OCI-LY7 (cell line): ENCODE results near the gene DTNB. TPM values are rescaled to one million over a fixed set of nuclear protein-coding genes. Genes with fewer than 3 reads are reported as not detected.

Experiments
- BruUV-seq: library from RNA; stranded (reverse); fragments of 400-500 nt; replicated peaks from 2 replicates; lab custom pipeline; 2021; lab: Mats Ljungman, UMichigan
- CTCF ChIA-PET: fragments of 300-600 bp; sonication (Branson Sonifier 250); formaldehyde crosslinking; loops from one replicate; lab custom pipeline; 2022; ENCODE audit warnings: antibody characterized with exemption; ENCODE audit not compliant: unreplicated experiment; lab: Charles Lee
- POLR2A ChIA-PET: fragments of 300-600 bp; sonication (Branson Sonifier 250); formaldehyde crosslinking; loops from one replicate; lab custom pipeline; 2022; ENCODE audit warnings: antibody characterized with exemption; lab: Charles Lee
- DNase-seq: peaks from one replicate; pipeline ENCODE4 v3.0.0-alpha.2; 2015; ENCODE audit warnings: low spot score
- H2AFZ ChIP-seq: fragments of 200-600 bp; sonication (generic), shearing (Covaris generic); 2 replicates; pipeline ENCODE4 v1.6.1; 2014; ENCODE audit warnings: mild to moderate bottlenecking, antibody characterized with exemption, low read length, moderate library complexity
- H3K27ac ChIP-seq: fragments of 200-600 bp; sonication (generic); 2 replicates; pipeline ENCODE4 v1.5.1; 2014; ENCODE audit warnings: mixed run types, low read depth, mild to moderate bottlenecking, moderate library complexity, low read length, inconsistent platforms; ENCODE audit not compliant: poor library complexity, severe bottlenecking
- H3K36me3 ChIP-seq: fragments of 200-600 bp; sonication (generic); 2 replicates; pipeline ENCODE4 v1.6.1; 2014; ENCODE audit warnings: mild to moderate bottlenecking, antibody characterized with exemption, low read length, moderate library complexity, mixed read lengths; ENCODE audit not compliant: insufficient read depth
- H3K4me1 ChIP-seq: fragments of 200-600 bp; sonication (generic); 2 replicates; pipeline ENCODE4 v1.5.1; 2014; ENCODE audit warnings: mild to moderate bottlenecking, low read length; ENCODE audit not compliant: insufficient read depth, poor library complexity, severe bottlenecking
- H3K4me2 ChIP-seq: fragments of 200-600 bp; sonication (generic); 2 replicates; pipeline ENCODE4 v1.6.1; 2014; ENCODE audit warnings: mild to moderate bottlenecking, low read length
- H3K4me3 ChIP-seq: fragments of 200-600 bp; sonication (generic); 2 replicates; pipeline ENCODE4 v1.5.1; 2014; ENCODE audit warnings: mild to moderate bottlenecking, low read depth, low read length; ENCODE audit not compliant: poor library complexity, severe bottlenecking
- H3K79me2 ChIP-seq: fragments of 200-600 bp; sonication (generic); 2 replicates; pipeline ENCODE4 v1.6.1; 2016; ENCODE audit warnings: low read depth, mild to moderate bottlenecking, low read length, moderate library complexity, mixed read lengths; ENCODE audit not compliant: insufficient read depth
- H3K9me2 ChIP-seq: fragments of 200-600 bp; sonication (generic); 2 replicates; pipeline ENCODE4 v1.6.1; 2016; ENCODE audit warnings: mild to moderate bottlenecking, low read length, mixed read lengths; ENCODE audit not compliant: insufficient read depth
- H3K9me3 ChIP-seq: fragments of 200-600 bp; sonication (generic); 2 replicates; pipeline ENCODE4 v1.6.1; 2014; ENCODE audit warnings: mild to moderate bottlenecking, mixed run types, low read length, mixed read lengths
- H4K20me1 ChIP-seq: fragments of 200-600 bp; sonication (generic); 2 replicates; pipeline ENCODE4 v1.6.1; 2014; ENCODE audit warnings: mild to moderate bottlenecking, antibody characterized with exemption, low read length, moderate library complexity, mixed read lengths; ENCODE audit not compliant: insufficient read depth
- EZH2phosphoT487 ChIP-seq: fragments of 200-600 bp; sonication (generic); IDR thresholded peaks from 2 replicates; pipeline ENCODE4 v1.6.1; 2018; ENCODE audit warnings: low read depth, borderline replicate concordance, mild to moderate bottlenecking, mixed run types, antibody characterized with exemption, low read length, moderate library complexity, mixed read lengths
- intact Hi-C: fragments of 100-400 bp; cut with micrococcal nuclease; formaldehyde crosslinking; loops from one replicate; pipeline ENCODE4 v1.10.0; 2022; ENCODE audit not compliant: unreplicated experiment
- total RNA-seq, 2 experiments: library from RNA; depleted of rRNA in 1 of 2; stranded (reverse); fragments of >200 nt in 1 of 2; shearing (Covaris generic) in 1 of 2; gene quantifications; 2 replicates each; pipeline ENCODE4 v1.2.3, GENCODE V29; 2014 to 2022
- TF ChIP-seq, protein P1 (sequence below): fragments of 200-600 bp; sonication (generic); conservative IDR thresholded peaks from 2 replicates; pipeline ENCODE4 v1.5.1; 2014; ENCODE audit warnings: mild to moderate bottlenecking, antibody characterized with exemption, low read length, moderate library complexity, mixed read lengths

DTNB gene
- total RNA-seq, 2 experiments from 2014 or later = 16.1 to 28.3 TPM

DNA sequence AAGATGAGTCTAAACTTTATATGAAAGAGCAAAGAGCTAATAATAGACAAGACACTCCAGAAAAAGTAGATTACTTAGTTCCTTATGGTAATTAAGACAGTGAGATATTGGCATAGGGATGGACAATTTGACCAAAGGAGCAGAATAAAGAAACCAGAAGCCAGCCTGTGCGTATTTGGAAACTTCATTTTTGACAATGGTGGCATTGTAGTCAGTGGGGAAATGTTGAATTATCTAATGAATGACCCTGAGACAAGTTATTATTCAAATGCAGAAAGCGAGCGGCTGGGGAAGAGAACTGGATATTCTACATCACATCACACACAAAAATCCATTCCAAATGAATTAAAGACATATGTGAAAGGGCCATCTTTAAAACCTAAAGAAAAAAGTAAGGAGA lies 144.3 kb downstream of the DTNB start:
- intact Hi-C loops = no loop called here
- Histone ChIP-seq H4K20me1 (no peaks in the 10 kb centered on the region), H3K4me1 (no peaks in the 10 kb centered on the region), H3K4me3 (no peak overlapping the region), H3K9me3 (no peaks in the 10 kb centered on the region), H3K27ac (no peak overlapping the region), H2AFZ (no peak overlapping the region), H3K79me2 (no peaks in the 10 kb centered on the region), H3K4me2 (no peak overlapping the region), H3K36me3 (no peaks in the 10 kb centered on the region), H3K9me2 (no peaks in the 10 kb centered on the region)
- no peak for DNase-seq
- ChIA-PET POLR2A (interaction anchor here (0.7 kb wide), 1 partner anchor 166 kb away, joined by 3 read pairs; no protein-coding TSS in a partner anchor), CTCF (no interaction called here)
- no TSS peak for BruUV-seq
- no peak for TF ChIP-seq EZH2phosphoT487
- TF ChIP-seq, protein P1, sequence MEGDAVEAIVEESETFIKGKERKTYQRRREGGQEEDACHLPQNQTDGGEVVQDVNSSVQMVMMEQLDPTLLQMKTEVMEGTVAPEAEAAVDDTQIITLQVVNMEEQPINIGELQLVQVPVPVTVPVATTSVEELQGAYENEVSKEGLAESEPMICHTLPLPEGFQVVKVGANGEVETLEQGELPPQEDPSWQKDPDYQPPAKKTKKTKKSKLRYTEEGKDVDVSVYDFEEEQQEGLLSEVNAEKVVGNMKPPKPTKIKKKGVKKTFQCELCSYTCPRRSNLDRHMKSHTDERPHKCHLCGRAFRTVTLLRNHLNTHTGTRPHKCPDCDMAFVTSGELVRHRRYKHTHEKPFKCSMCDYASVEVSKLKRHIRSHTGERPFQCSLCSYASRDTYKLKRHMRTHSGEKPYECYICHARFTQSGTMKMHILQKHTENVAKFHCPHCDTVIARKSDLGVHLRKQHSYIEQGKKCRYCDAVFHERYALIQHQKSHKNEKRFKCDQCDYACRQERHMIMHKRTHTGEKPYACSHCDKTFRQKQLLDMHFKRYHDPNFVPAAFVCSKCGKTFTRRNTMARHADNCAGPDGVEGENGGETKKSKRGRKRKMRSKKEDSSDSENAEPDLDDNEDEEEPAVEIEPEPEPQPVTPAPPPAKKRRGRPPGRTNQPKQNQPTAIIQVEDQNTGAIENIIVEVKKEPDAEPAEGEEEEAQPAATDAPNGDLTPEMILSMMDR = no peak

DNA sequence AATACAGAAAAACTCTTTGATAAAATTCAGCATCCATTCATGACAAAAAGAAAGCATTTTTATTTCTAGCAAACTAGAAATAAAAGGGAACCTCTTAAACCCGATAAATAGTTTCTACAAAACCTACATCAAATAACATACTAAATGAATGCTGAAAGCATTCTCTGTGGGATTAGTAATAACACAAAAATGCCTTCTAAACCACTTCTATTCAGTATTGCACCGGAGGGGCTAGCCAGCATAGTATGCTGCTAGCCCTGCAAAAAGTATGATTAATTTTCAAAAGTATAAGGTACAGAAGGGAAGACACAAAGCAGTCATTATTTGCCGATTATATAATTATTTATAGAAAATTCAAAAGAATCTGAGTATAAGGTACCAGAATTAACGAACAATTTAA lies 145.2 kb downstream of the DTNB start:
- TF ChIP-seq EZH2phosphoT487 = no peak
- TF ChIP-seq, protein P1 = no peak
- H3K79me2 ChIP-seq = no peaks in the 10 kb centered on the region
- H3K9me2 ChIP-seq = no peaks in the 10 kb centered on the region
- no peak overlapping the region for H3K4me2 ChIP-seq
- no peak overlapping the region for H3K4me3 ChIP-seq
- H3K4me1 ChIP-seq = no peaks in the 10 kb centered on the region
- H4K20me1 ChIP-seq = no peaks in the 10 kb centered on the region
- H3K36me3 ChIP-seq = no peaks in the 10 kb centered on the region
- H3K27ac ChIP-seq = no peak overlapping the region
- ChIA-PET POLR2A (no interaction called here), CTCF (no interaction called here)
- DNase-seq = no peak
- intact Hi-C loops = no loop called here
- no peaks in the 10 kb centered on the region for H3K9me3 ChIP-seq
- no TSS peak for BruUV-seq
- no peak overlapping the region for H2AFZ ChIP-seq

DNA sequence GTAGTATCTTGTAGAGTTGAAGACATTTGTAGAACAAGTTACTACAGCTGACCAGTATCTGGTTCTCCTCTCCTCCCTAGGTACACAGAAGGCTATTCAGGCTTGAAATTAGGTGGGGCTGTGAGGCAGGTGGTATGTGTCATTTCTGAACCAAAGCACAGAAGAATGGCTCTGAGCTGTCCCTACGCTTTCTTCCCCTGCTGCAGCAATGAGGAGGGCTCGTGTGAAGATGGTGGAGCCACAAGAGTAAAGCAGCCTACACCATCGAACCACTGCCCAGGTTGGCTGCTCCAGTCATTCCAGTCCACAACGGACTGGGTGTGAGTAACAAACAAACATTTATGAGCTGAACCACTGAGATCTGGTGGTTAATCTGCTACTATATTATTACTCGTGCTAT lies 148.9 kb downstream of the DTNB start:
- no peaks in the 10 kb centered on the region for H3K9me2 ChIP-seq
- no peaks in the 10 kb centered on the region for H3K79me2 ChIP-seq
- no TSS peak for BruUV-seq
- no peak overlapping the region for H2AFZ ChIP-seq
- no peak overlapping the region for H3K4me3 ChIP-seq
- no peak for TF ChIP-seq EZH2phosphoT487
- TF ChIP-seq, protein P1 = no peak
- POLR2A ChIA-PET = interaction anchor here (1.2 to 1.5 kb wide), 3 partner anchors 30 to 124 kb away, joined by 3 to 4 read pairs (median 4); no protein-coding TSS in a partner anchor
- no peak overlapping the region for H3K4me2 ChIP-seq
- DNase-seq = no peak
- CTCF ChIA-PET = no interaction called here
- no peaks in the 10 kb centered on the region for H4K20me1 ChIP-seq
- no peaks in the 10 kb centered on the region for H3K9me3 ChIP-seq
- no peak overlapping the region for H3K27ac ChIP-seq
- H3K36me3 ChIP-seq = no peaks in the 10 kb centered on the region
- intact Hi-C loops = loop anchor here (5.0 kb wide), 1 partner anchor 42 kb away; no protein-coding TSS in a partner anchor
- H3K4me1 ChIP-seq = peaks cover 18% of the 10 kb centered on the region
